Type B pancreatic cell (in vitro differentiated cells): Measurements from ENCODE around the gene PJVK. TPM values are rescaled to one million over a fixed set of nuclear protein-coding genes. Genes with fewer than 3 reads are reported as not detected.

Experiments used
- DNase-seq: peaks from one replicate; pipeline ENCODE4 v3.0.0; 2021; ENCODE audit warnings: mixed read lengths; ENCODE audit not compliant: unreplicated experiment; ENCODE audit errors: extremely low spot score
- H3K27ac Mint-ChIP-seq: 2 replicates; pipeline ENCODE4 v1.8.0; 2021; ENCODE audit warnings: mild to moderate bottlenecking, mixed read lengths
- H3K27me3 Mint-ChIP-seq: 2 replicates; pipeline ENCODE4 v1.8.0; 2021; ENCODE audit warnings: mixed read lengths
- H3K36me3 Mint-ChIP-seq: 2 replicates; pipeline ENCODE4 v1.8.0; 2021; ENCODE audit warnings: mixed read lengths
- H3K4me1 Mint-ChIP-seq: one replicate; pipeline ENCODE4 v1.8.0; 2021; ENCODE audit warnings: mixed read lengths; ENCODE audit not compliant: unreplicated experiment
- H3K4me3 Mint-ChIP-seq: 2 replicates; pipeline ENCODE4 v1.8.0; 2021; ENCODE audit warnings: mild to moderate bottlenecking, mixed read lengths
- H3K9me3 Mint-ChIP-seq: 2 replicates; pipeline ENCODE4 v1.8.0; 2021; ENCODE audit warnings: mixed read lengths
- CTCF ChIP-seq: fragments of 200-600 bp; sonication (generic); conservative IDR thresholded peaks from 2 replicates; pipeline ENCODE4 v1.5.0; 2021; ENCODE audit warnings: antibody characterized with exemption, mild to moderate bottlenecking
- total RNA-seq: library from RNA; stranded (reverse); gene quantifications from 2 replicates; pipeline ENCODE4 v1.2.1, GENCODE V29; 2021; ENCODE audit warnings: low replicate concordance

The PJVK gene
- total RNA-seq, 1 donor from 2014 or later = 8.0 TPM

- TF ChIP-seq CTCF = no peak
- Mint-ChIP-seq H3K4me1 (no peaks in the 10 kb centered on the region), H3K9me3 (no peaks in the 10 kb centered on the region), H3K36me3 (peaks cover 38% of the 10 kb centered on the region), H3K4me3 (no peak overlapping the region), H3K27ac (no peak overlapping the region), H3K27me3 (no peaks in the 10 kb centered on the region)
- no peak for DNase-seq
Measured at GRCh38 chr2:178499640-178500039, 48.5 kb downstream of the PJVK start.

GRCh38 chr2:178502751-178503150 lies 51.6 kb downstream of the PJVK start:
- Mint-ChIP-seq H3K4me1 (no peaks in the 10 kb centered on the region), H3K9me3 (no peaks in the 10 kb centered on the region), H3K36me3 (peaks cover 26% of the 10 kb centered on the region), H3K27ac (no peak overlapping the region), H3K4me3 (no peak overlapping the region), H3K27me3 (no peaks in the 10 kb centered on the region)
- TF ChIP-seq CTCF = no peak
- DNase-seq = no peak

- Mint-ChIP-seq H3K9me3 (no peaks in the 10 kb centered on the region), H3K4me3 (no peak overlapping the region), H3K4me1 (no peaks in the 10 kb centered on the region), H3K27me3 (no peaks in the 10 kb centered on the region), H3K27ac (no peak overlapping the region), H3K36me3 (peaks cover 14% of the 10 kb centered on the region)
- TF ChIP-seq CTCF = no peak
- DNase-seq = no peak
Measured at GRCh38 chr2:178506101-178506500, 54.9 kb downstream of the PJVK start.

- Mint-ChIP-seq H3K27me3 (no peaks in the 10 kb centered on the region), H3K27ac (peak overlapping the region; percentile 55), H3K4me1 (no peaks in the 10 kb centered on the region), H3K4me3 (no peak overlapping the region), H3K36me3 (peaks cover 13% of the 10 kb centered on the region), H3K9me3 (no peaks in the 10 kb centered on the region)
- DNase-seq = no peak
- TF ChIP-seq CTCF = no peak
Measured at GRCh38 chr2:178506524-178506923, 55.3 kb downstream of the PJVK start.

- no peaks in the 10 kb centered on the region for H3K4me1 Mint-ChIP-seq
- H3K36me3 Mint-ChIP-seq = peaks cover 9% of the 10 kb centered on the region
- H3K27ac Mint-ChIP-seq = peak overlapping the region; percentile 55
- no peak for DNase-seq
- H3K27me3 Mint-ChIP-seq = no peaks in the 10 kb centered on the region
- H3K4me3 Mint-ChIP-seq = no peak overlapping the region
- H3K9me3 Mint-ChIP-seq = no peaks in the 10 kb centered on the region
- TF ChIP-seq CTCF = no peak
Measured at GRCh38 chr2:178506949-178507348, 55.8 kb downstream of the PJVK start.

GRCh38 chr2:178508646-178509045 lies 57.5 kb downstream of the PJVK start:
- Mint-ChIP-seq H3K36me3 (peaks cover 14% of the 10 kb centered on the region), H3K27ac (no peak overlapping the region), H3K4me1 (no peaks in the 10 kb centered on the region), H3K27me3 (no peaks in the 10 kb centered on the region), H3K4me3 (no peak overlapping the region), H3K9me3 (no peaks in the 10 kb centered on the region)
- DNase-seq = no peak
- TF ChIP-seq CTCF = no peak
